Measurements from ENCODE around the gene CTXN3. TPM values are rescaled to one million over a fixed set of nuclear protein-coding genes. Genes with fewer than 3 reads are reported as not detected.

CTXN3 gene
- polyA plus RNA-seq, 1 experiment: not detected

GRCh38 chr5:127685662-127686061 lies 36.8 kb downstream of the CTXN3 start:
- DNase-seq (ENCODE audit: low read depth): no peak
- no peaks in the 10 kb centered on the region for H3K36me3 ChIP-seq (ENCODE audit: control insufficient read depth, insufficient read depth, low read length)
- no peaks in the 10 kb centered on the region for H3K27me3 ChIP-seq (ENCODE audit: control insufficient read depth, insufficient read depth, low read length)
- no peak for TF ChIP-seq CTCF (IDR thresholded peaks at IDR 0.05; ENCODE audit: insufficient read depth, low read depth, low read length)
- CTCF ChIA-PET: no interaction called here
- POLR2A ChIA-PET: no interaction called here
- H3K4me3 ChIP-seq (ENCODE audit: low read depth, low read length): no peak overlapping the region

GRCh38 chr5:127686424-127686823 lies 37.5 kb downstream of the CTXN3 start:
- CTCF ChIA-PET: no interaction called here
- H3K27me3 ChIP-seq (ENCODE audit: control insufficient read depth, insufficient read depth, low read length): no peaks in the 10 kb centered on the region
- H3K36me3 ChIP-seq (ENCODE audit: control insufficient read depth, insufficient read depth, low read length): no peaks in the 10 kb centered on the region
- POLR2A ChIA-PET: no interaction called here
- no peak for TF ChIP-seq CTCF (IDR thresholded peaks at IDR 0.05; ENCODE audit: insufficient read depth, low read depth, low read length)
- no peak for DNase-seq (ENCODE audit: low read depth)
- H3K4me3 ChIP-seq (ENCODE audit: low read depth, low read length): no peak overlapping the region

DNA sequence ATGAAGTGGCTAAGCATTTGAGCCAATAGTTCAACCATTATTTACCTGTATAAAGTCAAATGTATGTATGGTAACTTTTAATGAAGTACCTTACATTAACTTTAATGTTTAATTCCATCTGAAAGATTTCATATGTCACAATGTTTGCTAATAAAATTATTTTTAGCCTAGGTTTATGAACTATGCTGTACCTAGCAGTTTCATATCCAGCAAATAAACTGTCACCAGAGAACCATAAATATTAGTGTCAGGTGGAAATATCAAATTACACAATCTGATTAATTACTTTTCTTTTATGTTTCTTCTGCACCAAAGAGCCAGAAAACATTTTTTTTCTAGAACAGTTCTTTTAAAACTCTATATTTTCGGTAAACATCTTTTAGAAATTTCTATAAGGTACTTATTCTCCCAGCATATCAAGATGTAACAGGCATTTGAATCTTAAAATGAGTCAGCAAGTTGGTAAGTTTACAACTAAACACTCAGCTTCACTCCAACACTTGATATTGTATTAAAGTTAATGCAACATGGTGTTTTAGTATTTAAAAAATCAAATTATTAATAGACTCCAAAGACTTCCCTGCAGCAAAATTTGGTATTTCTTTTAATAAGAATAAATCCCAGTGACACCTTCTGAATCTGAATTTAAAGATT lies 45.8 kb downstream of the CTXN3 start:
- CTCF ChIA-PET: no interaction called here
- Histone ChIP-seq H3K36me3 (ENCODE audit: control insufficient read depth, insufficient read depth, low read length) (no peaks in the 10 kb centered on the region), H3K4me3 (ENCODE audit: low read depth, low read length) (no peak overlapping the region), H3K27me3 (ENCODE audit: control insufficient read depth, insufficient read depth, low read length) (peaks cover 4% of the 10 kb centered on the region)
- no peak for TF ChIP-seq CTCF (IDR thresholded peaks at IDR 0.05; ENCODE audit: insufficient read depth, low read depth, low read length)
- POLR2A ChIA-PET: no interaction called here
- no peak for DNase-seq (ENCODE audit: low read depth)

- no peak for TF ChIP-seq CTCF (IDR thresholded peaks at IDR 0.05; ENCODE audit: insufficient read depth, low read depth, low read length)
- Histone ChIP-seq H3K36me3 (ENCODE audit: control insufficient read depth, insufficient read depth, low read length) (no peaks in the 10 kb centered on the region), H3K27me3 (ENCODE audit: control insufficient read depth, insufficient read depth, low read length) (peaks cover 8% of the 10 kb centered on the region), H3K4me3 (ENCODE audit: low read depth, low read length) (no peak overlapping the region)
- POLR2A ChIA-PET: no interaction called here
- no peak for DNase-seq (ENCODE audit: low read depth)
- CTCF ChIA-PET: no interaction called here
These were observed 46.5 kb downstream of the CTXN3 start for GRCh38 chr5:127695346-127695745.

DNA sequence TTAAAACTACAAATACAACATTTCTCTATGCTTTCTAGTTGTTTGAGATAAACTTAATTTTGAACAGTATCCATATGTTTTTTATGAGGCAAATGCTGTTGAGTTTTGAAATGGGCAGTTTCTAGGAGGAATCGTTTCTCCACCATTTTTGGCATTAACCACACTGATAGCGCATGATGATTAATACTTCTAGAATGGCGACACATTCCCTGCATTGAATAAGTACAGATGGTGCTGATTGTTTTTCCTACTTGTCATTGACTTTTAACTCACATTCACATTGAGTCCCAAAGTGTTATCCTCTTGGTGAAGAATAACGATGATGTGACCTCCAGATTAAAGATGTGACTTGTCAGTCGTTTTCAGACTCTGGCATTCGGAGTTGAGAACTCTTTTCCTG lies 47.8 kb downstream of the CTXN3 start:
- ChIA-PET CTCF (no interaction called here), POLR2A (no interaction called here)
- Histone ChIP-seq H3K36me3 (ENCODE audit: control insufficient read depth, insufficient read depth, low read length) (no peaks in the 10 kb centered on the region), H3K4me3 (ENCODE audit: low read depth, low read length) (no peak overlapping the region), H3K27me3 (ENCODE audit: control insufficient read depth, insufficient read depth, low read length) (peaks cover 13% of the 10 kb centered on the region)
- no peak for TF ChIP-seq CTCF (IDR thresholded peaks at IDR 0.05; ENCODE audit: insufficient read depth, low read depth, low read length)
- no peak for DNase-seq (ENCODE audit: low read depth)
